ENCODE data around the gene POLR3F. TPM values are rescaled to one million over a fixed set of nuclear protein-coding genes. Genes with fewer than 3 reads are reported as not detected.
A peak's percentile ranks its signal among the peaks of the same experiment; 100 is the strongest.
"Not testable (repeated sequence)": the region's sequence is repeated elsewhere in the genome, so short reads cannot be mapped to it uniquely, and the experiment has no call there.

Gene POLR3F
- total RNA-seq, 6 experiments from 2014 or later = 10.7 to 12.8 (median 12.0) TPM

DNA sequence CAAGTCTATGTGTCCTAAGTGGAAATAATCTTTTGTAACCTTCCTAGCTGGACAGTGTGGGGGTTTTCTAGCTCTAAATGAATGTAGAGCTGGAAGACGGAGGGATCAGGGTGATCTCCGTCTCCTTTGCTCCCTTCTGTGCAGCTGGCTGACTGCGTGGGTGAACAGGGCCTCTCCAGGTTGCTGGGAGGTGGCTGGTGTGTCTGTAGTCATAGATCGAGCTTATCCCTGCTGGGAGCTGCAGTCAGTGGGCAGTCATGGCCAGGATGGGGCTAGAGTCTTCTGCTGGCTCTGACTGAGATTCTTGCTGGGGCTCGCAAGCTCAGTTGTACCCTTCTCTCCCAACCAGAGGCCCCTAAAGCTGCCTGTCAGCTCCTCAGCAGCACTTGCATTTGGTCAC, 46.9 kb downstream of the POLR3F start:
- no peak overlapping the region for H3K27ac Mint-ChIP-seq
- peaks cover 30% of the 10 kb centered on the region for H3K36me3 Mint-ChIP-seq (ENCODE audit: low read depth)
- H3K9me3 Mint-ChIP-seq = no peaks in the 10 kb centered on the region
- H3K4me3 Mint-ChIP-seq = no peak overlapping the region
- H3K4me1 Mint-ChIP-seq (ENCODE audit: low read depth) = peaks cover 10% of the 10 kb centered on the region
- DNase-seq = no peak
- TF ChIP-seq, protein P1, sequence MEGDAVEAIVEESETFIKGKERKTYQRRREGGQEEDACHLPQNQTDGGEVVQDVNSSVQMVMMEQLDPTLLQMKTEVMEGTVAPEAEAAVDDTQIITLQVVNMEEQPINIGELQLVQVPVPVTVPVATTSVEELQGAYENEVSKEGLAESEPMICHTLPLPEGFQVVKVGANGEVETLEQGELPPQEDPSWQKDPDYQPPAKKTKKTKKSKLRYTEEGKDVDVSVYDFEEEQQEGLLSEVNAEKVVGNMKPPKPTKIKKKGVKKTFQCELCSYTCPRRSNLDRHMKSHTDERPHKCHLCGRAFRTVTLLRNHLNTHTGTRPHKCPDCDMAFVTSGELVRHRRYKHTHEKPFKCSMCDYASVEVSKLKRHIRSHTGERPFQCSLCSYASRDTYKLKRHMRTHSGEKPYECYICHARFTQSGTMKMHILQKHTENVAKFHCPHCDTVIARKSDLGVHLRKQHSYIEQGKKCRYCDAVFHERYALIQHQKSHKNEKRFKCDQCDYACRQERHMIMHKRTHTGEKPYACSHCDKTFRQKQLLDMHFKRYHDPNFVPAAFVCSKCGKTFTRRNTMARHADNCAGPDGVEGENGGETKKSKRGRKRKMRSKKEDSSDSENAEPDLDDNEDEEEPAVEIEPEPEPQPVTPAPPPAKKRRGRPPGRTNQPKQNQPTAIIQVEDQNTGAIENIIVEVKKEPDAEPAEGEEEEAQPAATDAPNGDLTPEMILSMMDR (IDR thresholded peaks at IDR 0.05) = no peak
- peaks cover 2% of the 10 kb centered on the region; the same call in 1 of the 2 replicates for H3K27me3 Mint-ChIP-seq (ENCODE audit: insufficient read depth)

DNA sequence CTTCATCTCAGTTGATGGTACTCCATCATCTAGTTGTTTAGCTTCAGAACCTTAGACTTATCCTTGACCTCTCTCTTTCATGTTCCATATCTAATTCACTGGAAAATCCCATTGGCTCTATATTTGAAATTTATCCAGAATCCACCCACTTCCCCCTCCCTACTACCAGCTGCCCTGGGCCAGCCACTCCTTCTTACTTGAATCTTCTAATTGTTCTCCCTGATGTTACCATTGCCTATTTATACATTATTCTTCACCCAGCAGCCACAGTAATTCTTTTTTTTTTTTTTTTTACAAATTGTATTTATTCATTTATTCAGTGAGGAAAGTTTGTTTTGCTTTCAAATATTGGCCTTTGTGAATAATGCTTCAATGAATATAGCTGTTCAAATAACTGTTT, 48.8 kb downstream of the POLR3F start:
- TF ChIP-seq, protein P1 (IDR thresholded peaks at IDR 0.05) = no peak
- H3K4me1 Mint-ChIP-seq (ENCODE audit: low read depth) = peaks cover 6% of the 10 kb centered on the region; the same call in 1 of the 2 replicates
- no peak for DNase-seq
- no peak overlapping the region for H3K27ac Mint-ChIP-seq
- H3K9me3 Mint-ChIP-seq = no peaks in the 10 kb centered on the region
- H3K4me3 Mint-ChIP-seq = no peak overlapping the region
- H3K36me3 Mint-ChIP-seq (ENCODE audit: low read depth) = peaks cover 22% of the 10 kb centered on the region
- H3K27me3 Mint-ChIP-seq (ENCODE audit: insufficient read depth) = peaks cover 2% of the 10 kb centered on the region; the same call in 1 of the 2 replicates

DNA sequence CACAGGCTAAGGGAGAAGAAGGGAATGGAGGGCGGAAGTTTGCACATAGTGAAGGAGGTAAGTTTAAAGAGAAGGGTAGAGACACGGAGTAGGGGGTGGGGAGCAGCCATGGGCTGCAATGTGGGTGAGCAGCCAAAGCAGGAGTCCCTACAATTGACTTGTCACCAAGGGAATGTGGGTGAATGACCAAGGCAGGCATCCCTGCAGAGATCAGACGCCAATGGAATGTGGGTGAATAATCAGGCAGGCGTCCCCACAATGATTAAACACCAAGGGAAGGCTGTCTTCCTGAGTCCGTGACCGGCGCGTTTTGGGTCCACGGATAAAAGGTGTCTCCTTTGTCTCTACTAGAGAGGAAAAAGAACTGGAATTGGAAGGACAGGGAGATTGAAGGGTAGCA, 54.9 kb downstream of the POLR3F start:
- not testable (repeated sequence) for H3K27me3 Mint-ChIP-seq (ENCODE audit: insufficient read depth); H3K4me3 Mint-ChIP-seq; H3K27ac Mint-ChIP-seq; H3K9me3 Mint-ChIP-seq
- H3K36me3 Mint-ChIP-seq (ENCODE audit: low read depth) = peaks cover 28% of the 10 kb centered on the region
- peaks cover 29% of the 10 kb centered on the region for H3K4me1 Mint-ChIP-seq (ENCODE audit: low read depth)
- peak; percentile 51 for DNase-seq

DNA sequence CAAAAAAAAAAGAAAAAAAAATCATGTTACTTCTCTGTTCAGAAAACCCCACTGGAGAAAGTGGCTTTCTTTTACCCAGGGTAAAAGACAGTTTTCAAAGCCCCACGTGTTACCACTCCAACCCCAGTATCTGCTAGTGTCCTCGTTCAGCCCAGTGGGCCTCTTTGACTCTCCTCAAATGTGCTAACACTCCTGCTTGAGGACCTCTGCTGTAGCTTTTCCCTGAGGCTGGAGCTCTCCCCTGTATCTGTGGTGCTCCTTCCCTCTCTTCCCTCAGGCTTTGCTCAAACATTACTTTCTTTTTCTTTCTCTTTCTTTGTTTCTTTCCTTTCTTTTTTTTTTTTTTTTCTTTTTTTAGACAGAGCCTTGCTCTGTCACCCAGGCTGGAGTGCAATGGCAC, 55.9 kb downstream of the POLR3F start:
- no peaks in the 10 kb centered on the region for H3K9me3 Mint-ChIP-seq
- no peak overlapping the region for H3K4me3 Mint-ChIP-seq
- H3K4me1 Mint-ChIP-seq (ENCODE audit: low read depth) = peaks cover 39% of the 10 kb centered on the region
- H3K27me3 Mint-ChIP-seq (ENCODE audit: insufficient read depth) = no peaks in the 10 kb centered on the region
- H3K36me3 Mint-ChIP-seq (ENCODE audit: low read depth) = peaks cover 34% of the 10 kb centered on the region
- DNase-seq = no peak
- TF ChIP-seq, protein P1 (IDR thresholded peaks at IDR 0.05) = no peak
- H3K27ac Mint-ChIP-seq = peak overlapping the region; percentile 22; the same call in 1 of the 2 replicates

DNA sequence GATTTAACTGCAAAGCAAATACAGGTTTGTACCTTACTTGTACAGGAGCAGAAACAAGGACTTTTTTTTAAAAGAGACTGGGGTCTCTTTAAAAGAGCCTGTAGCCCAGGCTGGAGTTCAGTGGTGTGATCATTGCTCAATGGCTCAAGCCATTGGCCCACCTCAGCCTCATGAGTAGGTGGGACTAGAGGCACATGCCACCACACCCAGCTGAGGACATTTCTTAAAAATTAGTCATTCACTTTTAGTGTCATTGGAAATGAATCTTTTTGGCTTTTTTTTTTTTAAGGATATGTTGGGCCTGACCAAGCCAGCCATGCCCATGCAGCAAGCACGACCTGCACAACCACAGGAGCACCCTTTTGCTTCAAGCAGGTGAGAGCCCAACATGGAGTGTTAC, 57.5 kb downstream of the POLR3F start:
- Mint-ChIP-seq H3K4me1 (ENCODE audit: low read depth) (peaks cover 45% of the 10 kb centered on the region), H3K27ac (peak overlapping the region; percentile 87), H3K36me3 (ENCODE audit: low read depth) (peaks cover 50% of the 10 kb centered on the region), H3K27me3 (ENCODE audit: insufficient read depth) (no peaks in the 10 kb centered on the region), H3K9me3 (no peaks in the 10 kb centered on the region), H3K4me3 (peak overlapping the region; percentile 37)
- DNase-seq = peak; percentile 73
- TF ChIP-seq, protein P1 (IDR thresholded peaks at IDR 0.05) = no peak

DNA sequence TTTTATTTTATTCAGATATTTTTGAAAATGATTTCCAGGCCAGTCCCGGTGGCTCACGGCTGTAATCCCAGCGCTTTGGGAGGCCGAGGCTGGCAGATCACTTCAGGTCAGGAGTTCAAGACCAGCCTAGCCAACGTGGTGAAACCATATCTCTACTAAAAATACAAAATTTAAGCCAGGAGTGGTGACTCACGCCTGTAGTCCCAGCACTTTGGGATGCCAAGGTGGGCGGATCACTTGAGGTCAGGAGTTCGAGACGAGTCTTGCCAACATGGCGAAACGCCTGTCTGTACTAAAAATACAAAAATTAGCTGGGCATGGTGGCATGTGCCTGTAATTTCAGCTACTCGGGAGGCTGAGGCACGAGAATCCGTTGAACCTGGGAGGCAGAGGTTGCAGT, 59.6 kb downstream of the POLR3F start:
- Mint-ChIP-seq H3K36me3 (ENCODE audit: low read depth) (peaks cover 59% of the 10 kb centered on the region), H3K27ac (peak overlapping the region; percentile 83), H3K4me1 (ENCODE audit: low read depth) (peaks cover 45% of the 10 kb centered on the region)
- not testable (repeated sequence) for H3K9me3 Mint-ChIP-seq; DNase-seq; H3K27me3 Mint-ChIP-seq (ENCODE audit: insufficient read depth); H3K4me3 Mint-ChIP-seq

DNA sequence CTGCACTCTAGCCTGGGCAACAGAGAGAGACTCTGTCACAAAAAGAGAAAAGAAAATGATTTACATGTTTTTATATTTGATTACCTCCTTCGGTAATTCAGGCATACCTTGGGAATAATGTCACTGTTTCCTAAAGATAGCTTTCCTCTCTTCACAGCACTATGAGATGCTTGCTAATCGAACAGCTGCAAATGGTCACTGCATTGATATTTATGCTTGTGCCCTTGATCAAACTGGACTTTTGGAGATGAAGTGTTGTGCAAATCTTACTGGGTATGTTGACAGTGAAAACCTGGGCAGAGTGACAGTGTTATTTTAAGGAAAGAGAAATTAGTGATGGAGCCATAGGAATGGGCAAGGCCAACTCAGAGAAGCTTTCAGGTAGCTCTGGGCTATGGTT, 60.1 kb downstream of the POLR3F start:
- no peaks in the 10 kb centered on the region for H3K9me3 Mint-ChIP-seq
- TF ChIP-seq, protein P1 (IDR thresholded peaks at IDR 0.05) = no peak
- H3K27me3 Mint-ChIP-seq (ENCODE audit: insufficient read depth) = no peaks in the 10 kb centered on the region
- peaks cover 45% of the 10 kb centered on the region for H3K4me1 Mint-ChIP-seq (ENCODE audit: low read depth)
- DNase-seq = no peak
- H3K36me3 Mint-ChIP-seq (ENCODE audit: low read depth) = peaks cover 65% of the 10 kb centered on the region
- peak overlapping the region; percentile 83 for H3K27ac Mint-ChIP-seq
- 0 out of 2 replicates have a peak overlapping the region, but pooled peaks have one; percentile 3 for H3K4me3 Mint-ChIP-seq

Measured in HFFc6 (cell line).